SU-DHL-6 (cell line): Measurements from ENCODE around the gene DOK7.

Source experiments
- H2AFZ ChIP-seq: fragments of 200-600 bp; sonication (generic); 2 replicates; pipeline ENCODE4 v1.6.1; 2014; ENCODE audit warnings: low read depth, mild to moderate bottlenecking, moderate library complexity, mixed read lengths, antibody characterized with exemption, low read length; ENCODE audit not compliant: severe bottlenecking
- H3F3A ChIP-seq: fragments of 200-600 bp; shearing (Covaris generic); 2 replicates; pipeline ENCODE4 v1.6.0; 2016; ENCODE audit warnings: antibody characterized with exemption, mild to moderate bottlenecking; ENCODE audit not compliant: insufficient read depth
- H3K27ac ChIP-seq: fragments of 200-600 bp; sonication (generic); 2 replicates; pipeline ENCODE4 v1.5.1; 2016; ENCODE audit warnings: low read depth, mild to moderate bottlenecking, low read length, moderate library complexity, mixed read lengths
- H3K27me3 ChIP-seq: fragments of 200-600 bp; sonication (generic), shearing (Covaris generic); 2 replicates; pipeline ENCODE4 v1.6.0; 2014; ENCODE audit warnings: mild to moderate bottlenecking, low read length
- H3K36me3 ChIP-seq: fragments of 200-600 bp; sonication (generic); 2 replicates; pipeline ENCODE4 v1.6.1; 2014; ENCODE audit warnings: mild to moderate bottlenecking, low read length, mixed read lengths
- H3K4me2 ChIP-seq: fragments of 300-600, 200-600 bp; shearing (Covaris generic), sonication (generic); 2 replicates; pipeline ENCODE4 v1.6.0; 2014; ENCODE audit warnings: low read length, low read depth, mild to moderate bottlenecking; ENCODE audit not compliant: poor library complexity, severe bottlenecking
- H3K4me3 ChIP-seq: fragments of 200-600 bp; sonication (generic); 2 replicates; pipeline ENCODE4 v1.5.1; 2014; ENCODE audit warnings: antibody characterized with exemption, low read length, mild to moderate bottlenecking, mixed read lengths; ENCODE audit not compliant: insufficient read depth, poor library complexity, severe bottlenecking
- H3K79me2 ChIP-seq: fragments of 200-600 bp; sonication (generic); 2 replicates; pipeline ENCODE4 v1.6.1; 2014; ENCODE audit warnings: mild to moderate bottlenecking, low read length, moderate library complexity; ENCODE audit not compliant: insufficient read depth
- H3K9ac ChIP-seq: fragments of 200-600 bp; sonication (generic); 2 replicates; pipeline ENCODE4 v1.7.0; 2014; ENCODE audit warnings: mild to moderate bottlenecking, low read length
- H3K9me2 ChIP-seq: fragments of 200-600 bp; sonication (generic); replicated peaks from 2 replicates; pipeline ENCODE4 v1.6.1; 2014; ENCODE audit warnings: low read length; ENCODE audit not compliant: insufficient read depth
- H3K9me3 ChIP-seq: fragments of 200-600 bp; sonication (generic); 2 replicates; pipeline ENCODE4 v1.6.1; 2014; ENCODE audit warnings: low read length, mixed read lengths; ENCODE audit not compliant: insufficient read depth
- H4K20me1 ChIP-seq: fragments of 200-600 bp; sonication (generic); 2 replicates; pipeline ENCODE4 v1.6.1; 2014; ENCODE audit warnings: low read depth, mild to moderate bottlenecking, antibody characterized with exemption, low read length, moderate library complexity, mixed read lengths
- CTCF ChIP-seq: fragments of 200-600 bp; sonication (generic); IDR thresholded peaks from one replicate; pipeline ENCODE4 v1.5.1; 2017; ENCODE audit warnings: antibody characterized with exemption, mild to moderate bottlenecking, low read length, moderate library complexity; ENCODE audit not compliant: insufficient read depth, poor library complexity, severe bottlenecking
- EZH2phosphoT487 ChIP-seq: fragments of 200-600 bp; sonication (generic), shearing (Covaris generic); conservative IDR thresholded peaks from 2 replicates; pipeline ENCODE4 v1.6.1; 2018; ENCODE audit warnings: mild to moderate bottlenecking, antibody characterized with exemption, low read length, moderate library complexity, mixed read lengths

DOK7 gene

GRCh38 chr4:3481783-3482393 lies 18.8 kb downstream of the DOK7 start:
- H3K36me3 ChIP-seq = no peaks in the 10 kb centered on the region
- H3K4me2 ChIP-seq = no peak overlapping the region
- H3K9me2 ChIP-seq = no peaks in the 10 kb centered on the region
- TF ChIP-seq CTCF = no peak
- no peak for TF ChIP-seq EZH2phosphoT487
- no peak overlapping the region for H3K4me3 ChIP-seq
- H2AFZ ChIP-seq = no peak overlapping the region
- no peaks in the 10 kb centered on the region for H3K9me3 ChIP-seq
- no peaks in the 10 kb centered on the region for H4K20me1 ChIP-seq
- H3K27me3 ChIP-seq = no peaks in the 10 kb centered on the region
- no peaks in the 10 kb centered on the region for H3F3A ChIP-seq
- H3K79me2 ChIP-seq = no peaks in the 10 kb centered on the region
- no peak overlapping the region for H3K9ac ChIP-seq
- no peak overlapping the region for H3K27ac ChIP-seq

DNA sequence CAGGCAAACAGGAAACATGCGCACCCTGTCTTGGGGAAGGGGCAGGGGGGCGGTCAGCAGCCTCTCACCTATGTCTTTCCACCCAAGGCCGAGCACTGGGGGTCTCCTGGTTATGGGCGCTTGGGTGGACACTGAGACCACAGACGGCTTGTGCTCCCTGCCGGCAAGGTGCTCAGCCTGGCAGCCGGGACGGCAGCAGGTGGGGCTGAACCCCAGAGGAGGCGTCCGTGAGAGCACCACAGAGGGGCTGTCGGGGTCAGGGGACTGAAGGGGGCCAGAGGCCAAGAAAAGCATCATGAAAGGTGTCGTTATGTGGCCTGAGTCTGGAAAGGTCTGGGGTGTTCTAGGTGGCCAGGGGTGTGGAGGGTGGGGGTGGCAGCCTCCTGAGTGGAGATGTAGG lies 19.6 kb downstream of the DOK7 start:
- H2AFZ ChIP-seq = no peak overlapping the region
- no peaks in the 10 kb centered on the region for H3K27me3 ChIP-seq
- no peak for TF ChIP-seq EZH2phosphoT487
- TF ChIP-seq CTCF = no peak
- H4K20me1 ChIP-seq = no peaks in the 10 kb centered on the region
- H3K27ac ChIP-seq = no peak overlapping the region
- H3F3A ChIP-seq = no peaks in the 10 kb centered on the region
- no peaks in the 10 kb centered on the region for H3K9me2 ChIP-seq
- H3K9ac ChIP-seq = no peak overlapping the region
- H3K36me3 ChIP-seq = no peaks in the 10 kb centered on the region
- H3K9me3 ChIP-seq = no peaks in the 10 kb centered on the region
- H3K4me2 ChIP-seq = no peak overlapping the region
- H3K4me3 ChIP-seq = no peak overlapping the region
- H3K79me2 ChIP-seq = no peaks in the 10 kb centered on the region

DNA sequence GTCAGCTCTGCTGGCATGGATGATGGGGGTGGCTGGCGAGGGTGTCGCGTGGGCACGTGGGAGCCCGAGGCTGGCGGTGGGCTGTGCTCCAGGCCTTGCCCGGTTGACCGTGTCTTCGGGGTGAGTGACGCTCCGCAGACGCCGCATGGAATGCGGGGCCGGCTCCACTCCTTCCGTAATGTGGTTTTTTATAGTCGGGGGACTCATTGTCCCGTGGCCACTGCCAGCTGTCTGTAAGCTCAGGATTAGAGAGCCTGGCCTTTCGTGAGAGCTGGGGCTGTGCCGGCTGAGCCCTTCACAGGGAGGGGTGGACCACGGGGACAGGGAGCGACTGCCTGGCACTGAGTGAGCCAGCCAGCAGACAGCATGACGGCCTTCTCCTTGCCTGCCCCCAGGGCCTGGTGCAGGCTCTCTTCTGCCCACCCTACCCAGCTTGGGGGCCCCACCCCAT lies 20.4 kb downstream of the DOK7 start:
- Histone ChIP-seq H3K9ac (no peak overlapping the region), H2AFZ (no peak overlapping the region), H3F3A (no peaks in the 10 kb centered on the region), H3K27ac (no peak overlapping the region), H4K20me1 (no peaks in the 10 kb centered on the region), H3K36me3 (no peaks in the 10 kb centered on the region), H3K9me3 (no peaks in the 10 kb centered on the region), H3K4me3 (no peak overlapping the region), H3K4me2 (no peak overlapping the region), H3K9me2 (no peaks in the 10 kb centered on the region), H3K27me3 (no peaks in the 10 kb centered on the region), H3K79me2 (no peaks in the 10 kb centered on the region)
- TF ChIP-seq CTCF (no peak), EZH2phosphoT487 (no peak)
